ENCODE measurements around the gene ARHGEF7.

ARHGEF7 gene

GRCh38 chr13:111153977-111154332 is 38.8 kb downstream of the ARHGEF7 start:
- TF ChIP-seq Cebpa-rat (IDR thresholded peaks at IDR 0.05) = no peak
- H3K9me3 ChIP-seq (replicated peaks in 1 of 11) = peaks cover 0 to 2% (median 0%) of the 10 kb centered on the region in 11 experiments; a peak in 5 of 22 replicates
- H3K4me3 ChIP-seq = peak overlapping the region; percentile 79 to 93 (median 86)
- peaks cover 2 to 19% (median 10%) of the 10 kb centered on the region in 11 experiments; a peak in 21 of 22 replicates for H3K36me3 ChIP-seq
- no peaks in the 10 kb centered on the region for H3K27me3 ChIP-seq
- peak overlapping the region; percentile 79 to 97 (median 91) for H3K4me2 ChIP-seq
- H3K27ac ChIP-seq = peak overlapping the region; percentile 84 to 96 (median 93)
- H3K4me1 ChIP-seq = peaks cover 22 to 51% (median 32%) of the 10 kb centered on the region in 10 experiments
- H3K9ac ChIP-seq = peak overlapping the region; percentile 86 to 97 (median 94)
- peaks cover 0 to 49% (median 28%) of the 10 kb centered on the region in 11 experiments; a peak in 14 of 22 replicates for H4K20me1 ChIP-seq

- TF ChIP-seq Cebpa-rat (IDR thresholded peaks at IDR 0.05) = no peak
- Histone ChIP-seq H3K9me3 (replicated peaks in 1 of 11) (peaks cover 13 to 26% (median 23%) of the 10 kb centered on the region in 11 experiments; a peak in 21 of 22 replicates), H3K4me2 (peak overlapping the region in 5 of 11 experiments; percentile 17 to 49 (median 22); a peak in 4 of 22 replicates), H3K4me3 (no peak overlapping the region), H3K36me3 (peaks cover 27 to 43% (median 34%) of the 10 kb centered on the region in 11 experiments), H3K27me3 (no peaks in the 10 kb centered on the region), H4K20me1 (peaks cover 0 to 71% (median 34%) of the 10 kb centered on the region in 11 experiments; a peak in 14 of 22 replicates), H3K4me1 (peaks cover 23 to 51% (median 37%) of the 10 kb centered on the region in 10 experiments), H3K9ac (peak overlapping the region in 1 of 11 experiments; percentile 23; a peak in 1 of 22 replicates), H3K27ac (no peak overlapping the region)
Observed at GRCh38 chr13:111156421-111156820, 41.3 kb downstream of the ARHGEF7 start.

- Histone ChIP-seq H3K4me3 (no peak overlapping the region), H3K36me3 (peaks cover 36 to 62% (median 51%) of the 10 kb centered on the region in 11 experiments), H3K9me3 (replicated peaks in 1 of 11) (peaks cover 13 to 34% (median 29%) of the 10 kb centered on the region in 11 experiments; a peak in 21 of 22 replicates), H3K4me2 (peak overlapping the region in 2 of 11 experiments; percentile 0 to 20; a peak in 2 of 22 replicates), H4K20me1 (peaks cover 0 to 90% (median 35%) of the 10 kb centered on the region in 11 experiments; a peak in 16 of 22 replicates), H3K27ac (no peak overlapping the region), H3K9ac (no peak overlapping the region), H3K4me1 (peaks cover 25 to 57% (median 41%) of the 10 kb centered on the region in 10 experiments), H3K27me3 (no peaks in the 10 kb centered on the region)
- no peak for TF ChIP-seq Cebpa-rat (IDR thresholded peaks at IDR 0.05)
Observed at GRCh38 chr13:111158136-111158805, 43.2 kb downstream of the ARHGEF7 start.

GRCh38 chr13:111159362-111160320 is 44.5 kb downstream of the ARHGEF7 start:
- Histone ChIP-seq H3K9me3 (replicated peaks in 1 of 11) (peaks cover 13 to 42% (median 29%) of the 10 kb centered on the region in 11 experiments; a peak in 21 of 22 replicates), H4K20me1 (peaks cover 3 to 94% (median 42%) of the 10 kb centered on the region in 11 experiments; a peak in 17 of 22 replicates), H3K4me1 (peaks cover 24 to 57% (median 37%) of the 10 kb centered on the region in 10 experiments), H3K36me3 (peaks cover 48 to 76% (median 64%) of the 10 kb centered on the region in 11 experiments), H3K9ac (no peak overlapping the region), H3K4me3 (no peak overlapping the region), H3K27ac (no peak overlapping the region), H3K4me2 (no peak overlapping the region), H3K27me3 (no peaks in the 10 kb centered on the region)
- no peak for TF ChIP-seq Cebpa-rat (IDR thresholded peaks at IDR 0.05)

GRCh38 chr13:111160648-111161047 is 45.5 kb downstream of the ARHGEF7 start:
- H3K4me3 ChIP-seq = no peak overlapping the region
- peaks cover 53 to 86% (median 72%) of the 10 kb centered on the region in 11 experiments for H3K36me3 ChIP-seq
- peaks cover 24 to 51% (median 33%) of the 10 kb centered on the region in 10 experiments for H3K4me1 ChIP-seq
- peaks cover 0 to 95% (median 45%) of the 10 kb centered on the region in 11 experiments; a peak in 15 of 22 replicates for H4K20me1 ChIP-seq
- no peak overlapping the region for H3K4me2 ChIP-seq
- peaks cover 13 to 49% (median 29%) of the 10 kb centered on the region in 11 experiments; a peak in 21 of 22 replicates for H3K9me3 ChIP-seq (replicated peaks in 1 of 11)
- H3K27me3 ChIP-seq = no peaks in the 10 kb centered on the region
- no peak for TF ChIP-seq Cebpa-rat (IDR thresholded peaks at IDR 0.05)
- no peak overlapping the region for H3K27ac ChIP-seq
- H3K9ac ChIP-seq = no peak overlapping the region

- Histone ChIP-seq H3K36me3 (peaks cover 61 to 96% (median 80%) of the 10 kb centered on the region in 11 experiments), H3K9ac (no peak overlapping the region)
Observed at GRCh38 chr13:111161601-111162600, 46.8 kb downstream of the ARHGEF7 start.

GRCh38 chr13:111165241-111166010 is 50.3 kb downstream of the ARHGEF7 start:
- Histone ChIP-seq H3K4me2 (peak overlapping the region in 7 of 11 experiments; percentile 9 to 49 (median 39); a peak in 11 of 22 replicates), H3K9me3 (replicated peaks in 1 of 11) (peaks cover 13 to 55% (median 27%) of the 10 kb centered on the region in 11 experiments), H3K27ac (no peak overlapping the region), H3K4me3 (no peak overlapping the region), H3K27me3 (no peaks in the 10 kb centered on the region), H3K4me1 (peaks cover 22 to 54% (median 41%) of the 10 kb centered on the region in 10 experiments), H3K9ac (no peak overlapping the region), H3K36me3 (peaks cover 61 to 97% (median 84%) of the 10 kb centered on the region in 11 experiments), H4K20me1 (peaks cover 13 to 100% (median 62%) of the 10 kb centered on the region in 11 experiments; a peak in 20 of 22 replicates)
- TF ChIP-seq Cebpa-rat (IDR thresholded peaks at IDR 0.05) = no peak

More at GRCh38 chr13:111161601-111162600, 46.8 kb downstream of the ARHGEF7 start:
- Histone ChIP-seq H3K4me3 (no peak overlapping the region), H3K4me1 (peaks cover 22 to 53% (median 35%) of the 10 kb centered on the region in 10 experiments), H3K27ac (no peak overlapping the region), H4K20me1 (peaks cover 8 to 99% (median 52%) of the 10 kb centered on the region in 11 experiments; a peak in 20 of 22 replicates), H3K4me2 (peak overlapping the region in 7 of 11 experiments; percentile 19 to 72 (median 41); a peak in 13 of 22 replicates), H3K27me3 (no peaks in the 10 kb centered on the region), H3K9me3 (replicated peaks in 1 of 11) (peaks cover 13 to 49% (median 29%) of the 10 kb centered on the region in 11 experiments; a peak in 21 of 22 replicates)
- TF ChIP-seq Cebpa-rat (IDR thresholded peaks at IDR 0.05) = no peak

Measured in BLaER1 treated with 17β-estradiol and CSF1 and Interleukin-3, amounts not matched to agents 10 nM and 100 nM (cell line).